Right ventricle myocardium inferior (tissue), 1 donor: ENCODE results near the gene LRRIQ1. TPM values are rescaled to one million over a fixed set of nuclear protein-coding genes. Genes with fewer than 3 reads are reported as not detected.
"Not testable (repeated sequence)": the region's sequence is repeated elsewhere in the genome, so short reads cannot be mapped to it uniquely, and the experiment has no call there.

ENCODE experiments used
- ATAC-seq: fragments of 200-7000 bp; cut with Tn5 transposase; one replicate; pipeline ENCODE4 v1.9.1; 2020; ENCODE audit warnings: mild to moderate bottlenecking, moderate library complexity
- DNase-seq: peaks from one replicate; pipeline ENCODE4 v3.0.0; 2021; ENCODE audit errors: missing footprints
- intact Hi-C: fragments of 100-400 bp; cut with DNase I; formaldehyde crosslinking; loops from one replicate; pipeline ENCODE4 v1.11.0; 2022
- total RNA-seq: library from RNA; stranded (reverse); fragmentation: NEBNext Ultra II Directional; extraction: Animal tissue kit (Norgen Biotek cat#: 25700); gene quantifications from one replicate; pipeline ENCODE4 v1.2.1, GENCODE V29; 2021
- donor health status: DM: no; HTN: yes; CAD: no; lungs with severe emphysema.

LRRIQ1 gene
- total RNA-seq, 1 donor from 2014 or later, result 0.08 TPM

GRCh38 chr12:85179680-85180270 lies 143.6 kb downstream of the LRRIQ1 start:
- DNase-seq (no peak), ATAC-seq (no peak)
- intact Hi-C loops, result no loop called here

DNA sequence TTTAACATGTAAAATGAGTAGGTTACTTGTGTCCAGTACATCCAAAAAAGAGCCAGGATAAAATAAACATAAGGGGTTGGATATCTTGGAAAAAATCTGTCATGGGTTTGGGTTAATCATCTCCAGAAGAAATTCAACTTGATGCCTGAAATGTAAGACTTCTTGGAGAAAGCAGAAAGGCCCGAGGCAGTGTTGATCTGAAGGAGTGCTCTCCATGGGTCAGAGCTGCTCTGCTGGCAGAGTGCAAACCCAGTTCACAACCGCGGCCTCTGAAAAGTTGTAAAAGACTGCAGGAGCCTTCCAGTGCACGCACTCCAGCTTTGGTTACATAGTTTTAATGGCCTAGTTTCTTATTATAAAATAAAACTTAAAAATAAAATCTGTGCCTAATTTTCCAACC lies 146.5 kb downstream of the LRRIQ1 start:
- intact Hi-C loops, result no loop called here
- no peak for ATAC-seq
- no peak for DNase-seq

- no peak for DNase-seq
- no peak for ATAC-seq
- intact Hi-C loops, result no loop called here
Measured at GRCh38 chr12:85183855-85184254, 147.7 kb downstream of the LRRIQ1 start.

DNA sequence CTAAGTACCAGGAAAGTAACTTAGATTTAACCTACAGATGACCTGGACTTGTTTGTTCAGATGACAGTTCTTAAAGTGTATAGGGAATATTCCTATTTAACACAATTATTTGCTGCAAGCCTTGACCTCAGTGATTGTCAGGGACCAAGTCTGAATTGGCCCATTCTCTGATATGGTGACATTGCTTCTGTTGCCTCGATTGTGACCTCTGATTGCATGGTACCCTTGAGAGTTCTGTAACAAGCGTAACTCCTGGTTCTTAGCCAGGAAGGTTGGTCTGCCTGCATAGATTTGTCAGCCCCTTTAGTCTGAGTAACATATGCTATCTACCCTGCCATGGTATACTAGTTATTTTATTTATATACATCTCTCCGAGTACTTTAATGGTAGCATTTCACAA lies 150.1 kb downstream of the LRRIQ1 start:
- intact Hi-C loops, result no loop called here
- DNase-seq (no peak), ATAC-seq (no peak)

DNA sequence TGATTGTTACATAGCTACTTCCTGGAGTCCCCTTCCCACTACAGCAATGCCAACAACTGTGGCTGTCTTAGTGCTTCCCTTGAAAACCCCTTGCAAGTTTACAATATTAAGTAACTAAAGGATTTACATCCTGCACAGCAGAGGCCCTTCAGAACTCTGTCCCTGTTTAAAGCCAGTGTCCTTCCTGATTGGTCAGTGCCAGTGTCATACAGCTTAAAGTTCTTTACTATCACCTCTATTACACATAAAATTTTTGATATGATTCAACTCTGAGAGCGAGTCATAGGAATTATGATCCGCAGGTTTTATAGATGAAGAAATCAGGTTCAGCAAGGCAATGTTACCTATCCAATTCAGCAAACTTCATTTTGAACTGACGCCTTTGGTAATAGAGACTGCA lies 152.5 kb downstream of the LRRIQ1 start:
- ATAC-seq, result no peak
- DNase-seq, result no peak
- intact Hi-C loops, result no loop called here

DNA sequence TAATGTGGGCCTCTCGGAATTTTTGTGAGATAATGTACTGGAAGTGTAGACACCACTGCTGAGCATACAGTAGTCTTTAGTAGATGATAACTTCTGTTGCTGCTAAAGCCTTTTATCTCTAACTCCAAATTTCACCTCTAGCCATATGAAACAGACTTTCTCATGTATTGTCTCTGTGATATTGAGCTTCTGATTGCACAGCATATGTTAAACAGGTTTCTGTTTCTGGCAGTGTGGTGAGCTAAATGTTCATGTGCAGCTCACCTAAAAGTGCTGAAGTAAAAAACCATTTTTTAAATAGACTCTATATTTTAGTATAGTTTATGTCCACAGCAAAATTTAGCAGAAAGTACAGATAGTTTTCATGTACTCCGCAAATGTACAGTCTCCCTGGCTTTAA lies 154.6 kb downstream of the LRRIQ1 start:
- DNase-seq, result no peak
- intact Hi-C loops, result no loop called here
- no peak for ATAC-seq

- intact Hi-C loops, ATAC-seq, DNase-seq: not testable (repeated sequence)
Measured at GRCh38 chr12:85203809-85204208, 167.7 kb downstream of the LRRIQ1 start.

DNA sequence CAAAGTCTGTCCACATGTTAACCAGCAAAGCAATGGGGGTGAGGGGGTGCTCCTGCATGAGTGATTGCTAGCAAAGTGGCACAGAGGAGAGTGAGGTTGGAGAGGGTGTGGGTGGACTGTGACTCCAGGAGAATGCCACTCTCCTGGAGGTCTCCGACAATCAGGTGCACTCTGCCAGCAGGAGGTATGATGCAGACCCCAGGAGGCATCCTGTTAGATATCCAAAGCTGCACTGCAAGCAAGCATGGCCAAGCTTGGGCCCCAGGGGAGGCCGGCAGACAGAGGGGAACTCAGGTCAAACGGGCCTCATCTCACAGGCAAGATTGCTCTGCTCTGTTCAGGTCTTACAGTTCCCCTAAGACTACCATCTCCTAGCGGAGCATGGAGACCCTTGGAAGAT lies 170.4 kb downstream of the LRRIQ1 start:
- intact Hi-C loops, result no loop called here
- ATAC-seq, result no peak
- no peak for DNase-seq

GRCh38 chr12:85224339-85224738 lies 188.2 kb downstream of the LRRIQ1 start:
- intact Hi-C loops, ATAC-seq, DNase-seq: not testable (repeated sequence)

GRCh38 chr12:85225501-85225900 lies 189.3 kb downstream of the LRRIQ1 start:
- ATAC-seq, result no peak
- DNase-seq, result no peak
- intact Hi-C loops, result no loop called here

GRCh38 chr12:85237327-85237726 lies 201.2 kb downstream of the LRRIQ1 start:
- no peak for DNase-seq
- ATAC-seq, result no peak
- intact Hi-C loops, result no loop called here

DNA sequence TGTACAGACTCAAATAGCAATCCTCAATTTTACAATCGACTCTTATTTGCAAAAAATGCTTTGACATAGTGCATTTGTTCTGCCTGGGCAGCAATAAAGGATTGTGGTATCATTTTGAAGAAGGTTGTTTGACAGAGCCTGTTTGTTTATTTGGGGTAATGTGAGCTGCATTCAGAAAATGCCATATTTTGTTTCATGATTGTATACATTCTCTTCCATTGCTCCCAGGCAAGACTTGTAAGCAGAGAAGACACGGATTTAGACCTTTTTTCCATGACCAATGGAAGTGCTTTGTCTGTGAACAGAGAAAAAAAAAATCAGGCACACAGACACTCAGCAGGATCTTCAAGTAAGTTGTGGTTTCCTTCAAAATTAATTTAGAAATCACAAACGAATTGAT lies 208.4 kb downstream of the LRRIQ1 start:
- intact Hi-C loops, result no loop called here
- no peak for ATAC-seq
- DNase-seq, result no peak

- DNase-seq, result no peak
- no peak for ATAC-seq
- intact Hi-C loops, result no loop called here
Measured at GRCh38 chr12:85253853-85254252, 217.7 kb downstream of the LRRIQ1 start.

DNA sequence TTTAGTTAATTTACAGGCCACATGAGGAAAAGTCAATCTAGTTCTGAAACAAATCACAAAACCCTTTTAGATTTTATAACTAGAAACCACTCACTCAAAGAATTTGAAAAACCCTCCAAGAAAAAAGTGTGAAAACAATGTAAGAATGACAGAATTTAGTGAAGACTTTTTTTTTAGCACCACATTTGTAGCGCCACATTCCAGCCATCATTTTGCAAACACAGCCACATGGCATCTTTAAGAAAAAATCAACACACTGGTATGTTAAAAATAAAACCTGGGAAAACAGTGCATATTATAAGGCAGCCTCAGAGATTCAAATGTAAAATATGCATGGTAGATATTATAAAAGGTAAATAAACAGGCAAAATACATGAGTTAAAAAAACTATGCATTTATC lies 221.5 kb downstream of the LRRIQ1 start:
- ATAC-seq (no peak), DNase-seq (no peak)
- intact Hi-C loops, result no loop called here

DNA sequence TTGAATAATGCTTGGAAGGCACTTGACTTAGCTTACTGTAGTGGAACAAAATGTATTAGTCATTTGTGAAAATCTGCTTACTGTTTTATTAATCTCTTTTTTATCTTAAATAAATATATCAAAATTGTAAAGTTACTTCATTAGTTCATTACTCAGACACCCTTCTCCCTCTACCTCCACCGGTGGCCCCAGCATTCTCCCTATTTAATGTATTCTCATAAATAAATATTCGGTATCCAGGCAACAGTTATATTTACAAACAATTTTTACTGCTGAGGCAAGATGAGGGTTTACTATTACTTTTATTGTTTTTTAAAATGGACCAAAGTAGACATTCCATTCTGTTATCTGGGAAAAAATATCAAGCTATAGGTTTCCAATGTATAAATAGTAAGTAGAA lies 224.3 kb downstream of the LRRIQ1 start:
- ATAC-seq, result no peak
- no peak for DNase-seq
- intact Hi-C loops, result no loop called here

DNA sequence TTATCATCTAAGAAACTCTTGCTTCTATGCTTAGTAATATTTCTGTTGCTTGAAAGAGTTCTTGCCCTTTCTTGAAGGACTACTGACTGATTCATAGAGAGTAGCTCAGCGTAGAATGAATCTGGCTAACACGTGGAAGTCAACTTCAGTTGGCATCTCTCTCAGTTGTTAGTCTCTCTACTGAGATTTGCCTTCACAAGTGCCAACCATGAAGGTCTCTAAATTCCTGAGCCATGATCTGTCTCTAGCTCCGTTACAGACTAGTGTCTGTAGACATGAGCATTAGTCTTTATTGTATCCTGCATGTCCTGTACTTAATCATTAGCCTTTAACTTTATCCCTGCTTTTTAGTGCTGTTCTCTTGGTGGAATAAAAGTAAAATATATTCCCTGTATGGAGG lies 224.7 kb downstream of the LRRIQ1 start:
- DNase-seq (no peak), ATAC-seq (no peak)
- intact Hi-C loops, result no loop called here

DNA sequence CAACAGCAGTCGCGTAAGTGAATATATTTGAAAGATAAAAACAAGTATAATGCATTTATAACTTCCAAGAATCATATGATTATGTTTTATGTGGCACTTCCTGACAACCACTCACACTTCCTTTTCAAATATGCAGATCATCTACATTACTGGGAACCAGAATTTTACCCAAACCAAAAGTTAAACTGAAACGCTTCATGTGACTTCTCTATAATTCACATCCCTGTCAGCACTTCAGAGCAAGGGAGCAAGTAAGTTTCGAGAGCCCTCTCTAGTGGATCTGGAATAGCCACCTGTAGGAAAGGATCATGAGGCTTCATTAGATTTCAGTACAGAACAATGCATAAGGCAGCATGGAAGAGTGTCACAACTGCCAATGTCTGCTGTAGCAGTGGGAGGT lies 230.2 kb downstream of the LRRIQ1 start:
- intact Hi-C loops, result no loop called here
- ATAC-seq, result no peak
- DNase-seq, result no peak

DNA sequence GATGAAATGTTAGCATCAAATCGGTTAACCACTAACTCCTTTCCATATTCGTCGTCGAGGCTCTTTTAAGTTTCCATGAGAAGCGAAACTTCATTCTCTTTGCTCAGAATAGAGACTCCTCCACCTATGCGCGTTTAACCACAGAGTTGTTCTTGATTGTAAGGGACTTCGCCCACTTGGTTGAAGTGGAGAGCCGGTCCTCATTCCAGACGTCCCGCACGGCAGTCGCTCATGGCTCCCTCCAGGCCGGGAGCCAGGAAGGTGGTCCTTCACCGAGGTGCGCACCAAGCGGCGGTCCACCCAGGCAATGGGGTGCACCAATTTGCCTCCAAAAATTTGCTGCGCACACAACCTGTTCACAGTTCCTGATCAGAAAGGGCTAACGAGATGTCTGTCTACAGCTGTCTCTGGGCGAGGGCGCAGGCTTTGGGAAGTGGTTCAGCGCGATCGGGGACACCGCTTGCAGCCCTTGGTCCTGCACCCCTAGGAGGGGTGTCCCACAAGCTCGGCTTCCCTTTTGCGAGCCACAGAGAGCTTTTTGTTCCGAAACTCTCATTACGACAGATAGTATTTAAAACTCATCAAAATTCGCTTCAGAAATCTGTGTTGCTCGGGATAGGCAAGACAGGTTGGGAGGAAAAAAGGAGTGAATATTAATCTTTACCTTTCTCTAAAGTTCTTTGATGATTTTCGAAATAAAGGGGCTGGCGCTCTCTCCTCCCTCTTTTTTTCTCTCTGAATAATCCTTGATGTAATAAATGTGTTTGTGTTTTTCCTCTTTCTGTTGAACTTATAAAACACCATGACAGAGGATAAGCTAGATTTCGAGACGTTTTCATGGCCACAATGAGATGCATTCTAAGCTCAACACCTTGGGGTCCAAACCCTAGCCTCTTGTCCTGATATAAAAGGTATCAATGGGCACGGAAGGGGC lies 237.5 kb downstream of the LRRIQ1 start:
- intact Hi-C loops, result no loop called here
- ATAC-seq, result no peak
- DNase-seq, result no peak

DNA sequence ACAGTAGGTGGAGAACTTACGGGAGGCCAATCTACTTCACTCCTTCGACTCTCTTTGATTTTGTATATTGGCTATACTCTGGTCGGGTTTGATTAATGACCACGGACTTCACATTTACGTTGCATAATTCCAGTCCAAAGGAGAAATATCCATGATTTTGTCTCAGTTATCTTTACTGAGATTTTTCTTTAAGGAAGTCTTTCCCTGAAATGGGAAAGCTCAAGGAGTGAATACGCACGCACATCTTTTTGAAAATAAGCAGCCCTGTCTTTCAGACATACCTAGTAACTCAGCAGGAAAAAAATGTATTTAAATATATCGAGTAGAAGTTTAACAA lies 238.1 kb downstream of the LRRIQ1 start:
- ATAC-seq, result no peak
- no peak for DNase-seq
- intact Hi-C loops, result no loop called here

DNA sequence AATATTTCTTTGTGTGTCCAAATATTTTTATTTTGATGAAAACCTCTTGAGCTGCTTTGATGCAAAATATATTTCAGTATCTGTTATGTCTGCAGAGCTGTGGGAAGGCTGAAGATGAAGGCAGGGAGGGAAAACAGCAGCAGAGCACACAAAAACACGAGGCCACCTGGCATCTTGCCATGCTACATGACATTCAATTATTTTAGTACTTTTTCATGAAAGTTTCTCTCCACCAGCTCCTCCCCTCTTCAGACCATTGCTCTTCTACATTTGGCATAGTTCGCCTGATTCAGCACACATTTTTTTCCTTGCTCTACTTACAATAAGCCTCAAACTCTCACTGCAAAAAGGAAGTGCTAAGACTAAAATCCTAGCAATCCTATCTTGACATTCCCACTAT lies 239.2 kb downstream of the LRRIQ1 start:
- ATAC-seq (no peak), DNase-seq (no peak)
- intact Hi-C loops, result no loop called here

DNA sequence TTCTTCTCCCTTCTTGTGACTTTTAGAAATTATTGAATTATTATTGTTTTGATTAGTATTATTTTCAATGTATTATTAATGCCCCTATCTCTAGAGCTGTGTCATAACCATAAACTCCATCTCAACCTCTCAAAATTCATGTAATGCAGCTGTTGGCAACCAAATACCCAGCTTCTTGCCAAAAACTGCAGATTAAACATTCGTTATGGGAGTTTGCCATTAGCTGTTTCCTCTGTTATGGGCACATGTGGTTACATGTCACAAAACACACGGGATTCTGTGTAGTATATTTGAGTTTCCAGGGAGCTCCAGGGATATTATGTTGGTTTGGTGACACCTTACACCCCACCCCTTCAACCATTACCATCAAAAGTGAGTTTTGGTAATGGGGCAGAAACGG lies 241.0 kb downstream of the LRRIQ1 start:
- ATAC-seq, result no peak
- intact Hi-C loops, result no loop called here
- no peak for DNase-seq
